Neural cell (in vitro differentiated cells): ENCODE results near the gene AKR1C1.

Experiments used
- CTCF ChIP-seq: fragments of 450-650 bp; IDR thresholded peaks from 2 replicates; pipeline ENCODE4 v1.5.1; 2014; ENCODE audit warnings: antibody characterized with exemption, mild to moderate bottlenecking, moderate library complexity; ENCODE audit not compliant: poor library complexity, severe bottlenecking
- EP300 ChIP-seq: fragments of 450-650 bp; conservative IDR thresholded peaks from 2 replicates; pipeline ENCODE4 v1.6.1; 2014; ENCODE audit warnings: antibody characterized with exemption, mild to moderate bottlenecking, moderate library complexity; ENCODE audit not compliant: poor library complexity, severe bottlenecking
- EZH2 ChIP-seq: fragments of 200-600, 300-800 bp; shearing (Covaris generic), sonication (generic); IDR thresholded peaks from 2 replicates; pipeline ENCODE4 v1.6.1; 2014; ENCODE audit warnings: antibody characterized with exemption, low read length, borderline replicate concordance, mild to moderate bottlenecking; ENCODE audit not compliant: insufficient read depth, poor library complexity, severe bottlenecking
- MXI1 ChIP-seq: fragments of 450-650 bp; conservative IDR thresholded peaks from 2 replicates; pipeline ENCODE4 v1.6.1; 2014; ENCODE audit warnings: antibody characterized with exemption, mild to moderate bottlenecking; ENCODE audit not compliant: poor library complexity, severe bottlenecking
- POLR2AphosphoS5 ChIP-seq: IDR thresholded peaks from 2 replicates; pipeline ENCODE4 v1.6.1; 2012
- RAD21 ChIP-seq: fragments of 450-650 bp; conservative IDR thresholded peaks from 2 replicates; pipeline ENCODE4 v1.6.1; 2014; ENCODE audit warnings: antibody characterized with exemption, mild to moderate bottlenecking, moderate library complexity
- REST ChIP-seq: IDR thresholded peaks from 2 replicates; pipeline ENCODE4 v1.6.1; 2012; ENCODE audit warnings: borderline replicate concordance
- TAF1 ChIP-seq: IDR thresholded peaks from 2 replicates; pipeline ENCODE4 v1.6.1; 2012; ENCODE audit warnings: low read depth

DNA sequence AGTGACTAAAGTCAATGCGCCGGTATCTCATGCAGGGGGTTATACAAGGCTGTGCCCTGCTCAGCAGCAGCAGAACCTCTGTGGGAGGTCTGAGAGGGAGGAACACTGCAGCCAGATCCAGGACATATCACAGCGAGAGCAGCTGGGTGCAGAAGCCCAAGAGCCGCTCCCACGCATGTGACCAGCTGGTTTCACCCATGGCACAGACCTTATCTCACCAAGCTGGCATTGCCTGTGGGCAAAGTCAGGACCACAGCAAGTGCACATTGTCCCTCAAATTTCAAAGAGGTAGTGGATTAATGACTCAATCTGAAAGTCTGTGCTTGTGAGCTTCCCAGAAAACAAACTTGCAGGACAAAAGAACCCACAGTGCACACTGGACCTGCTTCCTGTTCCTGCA is 31.6 kb upstream of the AKR1C1 start:
- TF ChIP-seq CTCF (no peak), MXI1 (no peak), RAD21 (no peak), EP300 (no peak), EZH2 (no peak), REST (no peak), POLR2AphosphoS5 (no peak), TAF1 (no peak)
